DMS79 (cell line): Measurements from ENCODE around the gene NTS.

Experiments used
- DNase-seq: peaks from one replicate; lab custom pipeline; 2025; lab: John Stamatoyannopoulos, UW

NTS gene, protein sequence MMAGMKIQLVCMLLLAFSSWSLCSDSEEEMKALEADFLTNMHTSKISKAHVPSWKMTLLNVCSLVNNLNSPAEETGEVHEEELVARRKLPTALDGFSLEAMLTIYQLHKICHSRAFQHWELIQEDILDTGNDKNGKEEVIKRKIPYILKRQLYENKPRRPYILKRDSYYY

DNA sequence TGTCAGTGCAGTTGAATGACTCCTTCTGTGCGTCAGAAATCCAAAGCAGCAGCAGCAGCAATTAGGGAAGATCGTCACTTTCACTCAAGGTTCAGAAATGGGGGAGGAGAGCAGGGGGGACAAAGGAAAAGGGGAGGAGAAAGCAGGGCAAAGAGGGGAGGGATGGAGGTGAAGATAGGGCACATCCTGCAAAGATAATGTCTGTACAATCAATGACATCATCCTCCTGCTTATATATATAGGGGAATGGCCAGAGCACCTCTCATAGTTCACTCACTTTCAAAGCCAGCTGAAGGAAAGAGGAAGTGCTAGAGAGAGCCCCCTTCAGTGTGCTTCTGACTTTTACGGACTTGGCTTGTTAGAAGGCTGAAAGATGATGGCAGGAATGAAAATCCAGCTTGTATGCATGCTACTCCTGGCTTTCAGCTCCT, at the start of gene NTS:
Gene NTS, plus strand, starts transcription at position 265 of the 431 bp plus-strand sequence. Its CDS starts 109 bp downstream, at position 374.
- no peak for DNase-seq

DNA sequence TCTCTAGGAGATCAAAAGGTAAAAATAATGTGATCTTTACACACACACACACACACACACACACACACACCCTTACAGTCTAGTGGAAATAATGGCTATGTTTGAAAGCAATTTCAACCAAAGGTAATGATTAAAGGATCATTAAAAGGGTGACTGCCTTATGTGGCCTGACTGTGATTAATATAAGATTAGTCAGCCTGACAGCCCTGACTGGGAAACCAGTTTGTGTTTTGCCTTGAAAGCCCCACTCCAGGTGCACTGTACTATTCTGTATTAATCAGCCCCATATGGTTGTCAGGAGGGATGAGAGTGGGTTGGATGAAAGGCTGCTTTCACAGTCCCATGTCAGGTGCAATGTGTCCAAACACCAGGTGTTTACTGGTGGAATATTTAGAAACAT, 48.3 kb upstream of the NTS start:
- no peak for DNase-seq

- no peak for DNase-seq
These were observed 45.5 kb upstream of the NTS start for GRCh38 chr12:85828576-85828975.

DNA sequence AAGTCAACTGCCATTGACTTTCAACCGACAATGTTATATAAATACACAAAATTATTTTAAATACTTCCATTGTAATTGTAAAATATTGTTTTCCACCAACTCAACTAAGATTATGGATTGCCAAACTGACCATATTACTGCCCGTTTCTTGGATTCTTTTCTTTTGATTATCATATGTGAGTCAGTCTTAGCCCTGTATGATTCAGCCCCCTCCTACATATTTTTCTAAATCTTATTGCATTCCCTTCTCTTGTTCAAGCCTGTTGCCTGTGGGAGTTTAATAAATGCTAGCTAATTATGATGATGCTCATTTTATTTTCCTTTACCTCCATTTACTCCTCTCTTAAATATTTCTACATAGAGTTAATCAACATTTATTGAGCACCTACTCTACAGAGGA, 44.7 kb upstream of the NTS start:
- no peak for DNase-seq

DNA sequence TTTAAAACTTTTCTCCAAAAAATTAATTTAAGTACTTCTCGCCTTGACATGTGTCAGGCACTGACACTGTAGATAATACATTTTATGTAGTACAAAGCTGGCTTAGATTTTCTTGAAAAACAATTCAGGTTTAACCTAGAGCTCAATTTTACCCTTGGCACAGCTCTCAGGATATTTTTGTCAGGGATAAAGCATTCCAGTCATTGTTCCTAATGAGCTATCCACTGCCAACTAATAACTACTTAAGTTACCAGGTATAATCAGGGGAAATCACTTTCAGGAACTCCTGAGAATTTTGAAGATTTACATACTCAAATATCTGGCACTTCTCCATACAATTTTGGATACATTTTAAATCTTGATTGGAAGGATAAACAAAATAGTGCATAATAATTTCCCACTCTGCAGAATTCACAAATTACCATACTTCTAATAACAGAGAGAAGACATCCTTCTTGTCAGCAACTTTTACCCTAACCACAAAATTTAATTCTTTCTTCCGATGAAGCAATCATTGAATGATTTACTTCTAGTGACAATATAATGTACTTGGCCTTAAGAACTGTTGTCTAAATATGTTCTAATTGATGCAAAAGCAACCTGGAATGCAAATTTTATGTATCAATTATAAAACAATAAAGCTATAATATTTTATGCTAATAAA, 42.6 kb upstream of the NTS start:
- DNase-seq, result no peak

DNA sequence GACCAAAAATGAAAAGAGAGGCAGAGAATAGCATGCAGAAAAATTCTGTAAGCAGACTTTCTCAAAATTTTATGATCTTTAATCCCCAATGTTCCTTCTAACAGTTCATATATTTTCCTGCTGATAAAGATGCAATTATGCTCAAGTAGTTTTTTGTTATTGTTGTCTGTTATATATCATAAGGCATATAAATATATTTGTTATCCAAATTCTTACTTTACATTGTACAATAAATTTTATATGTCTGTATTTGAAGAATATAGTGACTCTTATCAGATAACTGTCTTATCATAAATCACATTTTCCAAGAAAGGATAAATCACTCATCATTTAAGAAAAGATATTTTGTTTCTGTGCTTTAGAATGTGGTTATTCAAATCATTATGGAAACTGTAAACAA, 40.5 kb upstream of the NTS start:
- no peak for DNase-seq

- DNase-seq, result no peak
These were observed 39.7 kb upstream of the NTS start for GRCh38 chr12:85834378-85834777.

GRCh38 chr12:85835426-85836196, 38.5 kb upstream of the NTS start:
- no peak for DNase-seq

DNA sequence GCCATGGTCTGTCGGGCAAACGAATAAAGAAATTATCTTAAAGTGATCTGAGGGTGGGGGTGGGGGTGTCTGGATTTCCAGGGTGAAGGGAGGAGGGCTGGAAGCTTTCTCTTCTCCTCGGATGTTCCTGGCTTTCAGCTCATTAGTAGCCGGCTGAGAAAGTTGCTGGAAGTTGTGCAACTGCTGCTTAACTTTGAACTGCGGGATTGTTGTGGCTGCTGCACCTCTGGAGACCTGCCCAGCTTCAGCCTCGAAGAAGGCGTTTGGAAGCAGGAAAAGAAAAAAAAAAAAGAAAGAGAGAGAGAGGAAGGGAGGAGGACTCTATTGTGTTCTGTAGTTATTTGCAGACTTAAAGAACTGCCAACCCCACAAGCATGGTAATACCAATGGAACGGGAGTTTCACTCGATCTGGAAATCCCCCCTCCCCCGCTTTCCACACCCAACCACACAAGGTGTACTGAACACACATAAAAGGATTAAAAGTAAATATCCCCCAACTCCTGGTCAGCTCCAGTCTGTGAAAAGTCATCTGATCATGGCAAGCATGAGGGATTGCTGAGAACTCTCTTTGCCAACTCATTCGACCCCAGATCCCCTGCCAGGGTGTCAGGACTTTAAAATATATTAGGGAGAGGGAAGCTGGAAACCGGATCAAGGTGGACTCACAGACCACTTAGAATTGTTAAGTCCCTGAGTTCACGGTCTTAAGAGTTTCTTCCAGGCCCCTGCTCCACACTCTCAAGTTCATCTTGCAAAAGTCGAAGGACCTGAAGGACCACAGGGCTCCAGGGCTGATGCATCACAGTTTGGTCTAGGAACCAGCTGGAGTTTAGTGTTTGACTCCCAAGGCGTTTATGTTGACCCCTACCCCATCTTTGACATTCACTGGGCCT, 37.7 kb upstream of the NTS start, which contains the start of gene RASSF9:
Gene RASSF9, minus strand, starts transcription at position 213 of the 894 bp plus-strand sequence. Its CDS starts 208 bp downstream, at position 5.
- no peak for DNase-seq

GRCh38 chr12:85843606-85844310, 30.3 kb upstream of the NTS start:
- no peak for DNase-seq

GRCh38 chr12:85849344-85849743, 24.8 kb upstream of the NTS start:
- DNase-seq, result no peak

DNA sequence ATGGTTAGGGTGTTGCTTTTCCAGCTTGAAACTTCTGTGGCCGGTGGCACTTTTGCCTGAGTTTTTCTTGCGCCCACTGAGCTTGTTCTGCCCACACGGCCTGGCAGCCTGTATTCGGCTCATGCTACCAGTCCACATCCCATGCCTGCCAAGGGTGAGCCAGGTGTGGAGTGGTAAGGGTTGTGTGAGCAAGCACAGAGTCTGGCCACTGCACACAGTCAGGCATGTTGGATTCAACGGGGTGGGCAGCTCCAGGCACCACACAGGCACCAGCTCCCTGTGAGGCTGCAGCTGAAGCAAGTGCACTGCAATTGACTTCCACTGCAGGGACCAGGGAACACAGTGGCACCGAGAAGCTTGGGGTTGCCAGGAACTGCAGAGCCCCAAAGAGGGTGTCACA, 18.8 kb upstream of the NTS start:
- no peak for DNase-seq

DNA sequence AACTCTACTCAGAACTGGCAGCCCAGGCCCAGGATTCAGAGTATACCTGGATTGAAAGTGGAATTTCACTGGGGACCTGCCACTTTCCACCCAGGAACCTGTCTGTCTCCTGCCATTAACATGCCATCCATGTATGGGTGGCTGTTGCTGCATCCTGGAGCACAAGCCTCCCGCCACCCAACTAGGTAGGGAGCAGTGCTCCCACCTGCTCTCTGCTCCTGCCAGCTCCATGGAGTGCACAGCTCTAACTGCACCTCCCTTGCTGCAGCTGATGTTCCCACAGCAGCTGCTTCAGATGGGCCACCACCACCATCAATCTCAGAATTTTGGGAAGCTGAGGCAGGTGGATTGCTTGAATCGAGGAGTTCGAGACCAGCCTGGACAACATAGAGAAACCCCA, 17.1 kb upstream of the NTS start:
- no peak for DNase-seq

GRCh38 chr12:85865890-85866289, 8.2 kb upstream of the NTS start:
- no peak for DNase-seq

DNA sequence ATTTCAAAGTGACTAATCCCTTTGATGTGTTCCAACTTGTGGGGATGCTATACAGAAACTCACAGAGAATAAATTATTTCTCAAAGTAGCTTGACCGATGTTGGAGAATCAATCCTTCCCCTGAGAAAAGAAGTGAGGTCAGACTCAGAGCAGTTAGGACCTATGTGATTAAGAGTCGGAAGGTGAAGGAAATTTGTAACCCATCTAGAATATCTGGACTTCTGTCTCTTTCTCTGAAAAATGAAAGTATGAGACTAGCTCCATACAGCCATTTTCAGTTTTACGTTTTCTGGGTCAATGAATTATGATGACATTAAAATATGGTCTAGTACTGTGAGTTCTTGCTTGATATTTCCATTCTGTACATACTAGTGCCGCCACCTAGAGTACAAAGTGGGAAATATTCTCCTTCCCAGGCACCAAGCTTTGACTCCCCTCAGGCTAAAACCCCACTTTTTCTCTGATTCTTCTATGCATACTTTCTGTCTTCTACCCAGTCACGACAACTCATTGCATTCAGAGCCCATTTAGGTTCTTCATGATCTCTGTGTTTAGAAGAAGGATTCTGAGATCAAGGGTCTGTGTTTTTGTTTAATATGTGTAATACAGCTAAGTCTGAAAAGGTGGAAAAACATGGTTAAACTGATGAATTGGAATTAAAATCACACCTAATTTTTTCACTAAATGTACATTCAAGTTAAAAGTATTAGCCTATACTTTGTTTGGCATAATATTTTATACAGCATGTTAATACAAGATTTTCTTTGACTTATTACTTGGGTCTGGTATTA, 6.9 kb upstream of the NTS start:
- no peak for DNase-seq

DNA sequence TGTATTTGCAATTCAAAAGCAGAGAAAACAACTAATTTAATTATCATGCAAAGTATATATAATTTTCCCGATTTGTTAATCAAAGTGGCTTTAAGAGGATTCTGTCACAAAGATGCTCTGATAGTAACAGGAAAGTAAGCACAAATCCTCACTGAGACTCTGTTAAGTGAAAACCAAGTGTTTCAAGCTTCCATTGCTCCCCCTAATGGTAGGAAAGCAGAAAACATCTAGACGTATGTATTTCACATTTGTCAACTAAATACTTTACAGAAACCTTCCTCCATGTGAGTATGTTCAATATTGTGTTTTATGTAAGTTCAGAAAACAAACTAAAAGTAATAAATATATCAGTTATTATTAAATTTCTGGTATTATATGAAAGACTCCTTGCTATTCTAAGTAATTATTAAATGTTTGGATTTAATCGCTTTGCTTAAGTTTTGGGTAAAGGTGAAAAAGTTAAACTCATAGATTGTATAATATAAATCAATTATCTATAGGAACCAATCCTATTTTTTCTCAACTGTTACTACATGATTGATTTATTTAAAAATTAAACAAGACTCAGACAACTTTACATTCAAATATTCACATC, 1.5 kb upstream of the NTS start:
- no peak for DNase-seq

- no peak for DNase-seq
These were observed 3.4 kb downstream of the NTS start for GRCh38 chr12:85877459-85877858.

DNA sequence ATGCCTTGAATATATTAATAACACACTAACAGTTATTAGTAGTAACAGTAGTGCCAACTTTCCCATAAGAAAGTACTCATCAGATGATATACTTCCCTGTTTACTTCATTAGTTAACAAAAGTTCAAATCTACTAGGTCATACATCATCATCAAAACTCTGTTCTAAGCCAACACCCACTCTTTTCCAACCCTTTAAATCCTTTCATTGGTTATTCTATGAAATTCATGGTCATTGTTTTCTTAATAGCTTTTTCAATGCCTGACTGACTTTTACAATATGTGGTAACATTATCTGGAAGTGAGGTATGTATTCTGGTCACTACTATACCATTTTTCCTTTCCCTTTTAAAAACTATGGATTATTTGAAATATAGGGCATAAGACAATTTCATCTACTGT, 9.7 kb downstream of the NTS start:
- no peak for DNase-seq

GRCh38 chr12:85894653-85895052, 20.6 kb downstream of the NTS start:
- DNase-seq, result no peak

GRCh38 chr12:85920324-85920947, 46.3 kb downstream of the NTS start:
- no peak for DNase-seq
